Esophagus squamous epithelium (tissue), 4 donors: ENCODE results near the gene UBE2N.
"Not testable (repeated sequence)": the region's sequence is repeated elsewhere in the genome, so short reads cannot be mapped to it uniquely, and the experiment has no call there.

ENCODE experiments used
- POLR2A ChIP-seq, 4 donors: fragments of 450-650 bp; IDR thresholded peaks; one replicate each; pipeline ENCODE4 v1.6.1; 2017; ENCODE audit warnings: antibody characterized with exemption in 4 of 4, mild to moderate bottlenecking in 4 of 4, moderate library complexity in 3 of 4
- TF ChIP-seq, protein P1 (sequence below), 6 experiments: fragments of 450-650 bp in 4 of 6; fragments of 200-600 bp in 2 of 6; sonication (generic) in 2 of 6; IDR thresholded peaks; one replicate each; pipeline ENCODE4 v1.5.1; 2016 to 2019; ENCODE audit warnings: antibody characterized with exemption in 6 of 6, mild to moderate bottlenecking in 4 of 6, moderate library complexity in 4 of 6

DNA sequence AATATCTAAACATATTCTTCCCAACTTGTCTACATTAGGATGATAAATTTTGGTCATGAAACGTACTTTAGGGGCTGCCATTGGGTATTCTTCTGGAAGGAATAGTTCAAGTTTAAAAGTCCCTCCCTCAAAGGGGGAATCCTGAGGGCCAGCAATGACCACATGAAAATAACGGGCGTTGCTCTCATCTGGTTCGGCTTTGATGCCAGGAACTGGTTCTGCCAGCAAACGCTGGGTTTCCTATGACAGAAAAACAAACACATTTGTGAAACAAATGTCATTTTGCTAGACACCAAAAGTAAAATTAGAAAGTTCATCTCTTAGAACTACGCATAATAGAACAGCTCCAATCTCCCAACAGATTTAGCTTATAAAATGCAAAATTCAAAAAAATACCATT is 30.7 kb downstream of the UBE2N start:
- TF ChIP-seq, protein P1, sequence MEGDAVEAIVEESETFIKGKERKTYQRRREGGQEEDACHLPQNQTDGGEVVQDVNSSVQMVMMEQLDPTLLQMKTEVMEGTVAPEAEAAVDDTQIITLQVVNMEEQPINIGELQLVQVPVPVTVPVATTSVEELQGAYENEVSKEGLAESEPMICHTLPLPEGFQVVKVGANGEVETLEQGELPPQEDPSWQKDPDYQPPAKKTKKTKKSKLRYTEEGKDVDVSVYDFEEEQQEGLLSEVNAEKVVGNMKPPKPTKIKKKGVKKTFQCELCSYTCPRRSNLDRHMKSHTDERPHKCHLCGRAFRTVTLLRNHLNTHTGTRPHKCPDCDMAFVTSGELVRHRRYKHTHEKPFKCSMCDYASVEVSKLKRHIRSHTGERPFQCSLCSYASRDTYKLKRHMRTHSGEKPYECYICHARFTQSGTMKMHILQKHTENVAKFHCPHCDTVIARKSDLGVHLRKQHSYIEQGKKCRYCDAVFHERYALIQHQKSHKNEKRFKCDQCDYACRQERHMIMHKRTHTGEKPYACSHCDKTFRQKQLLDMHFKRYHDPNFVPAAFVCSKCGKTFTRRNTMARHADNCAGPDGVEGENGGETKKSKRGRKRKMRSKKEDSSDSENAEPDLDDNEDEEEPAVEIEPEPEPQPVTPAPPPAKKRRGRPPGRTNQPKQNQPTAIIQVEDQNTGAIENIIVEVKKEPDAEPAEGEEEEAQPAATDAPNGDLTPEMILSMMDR (IDR thresholded peaks at IDR 0.05), result not testable (repeated sequence)
- TF ChIP-seq POLR2A (IDR thresholded peaks at IDR 0.05), result not testable (repeated sequence)
